Jurkat, Clone E6-1 (cell line): ENCODE results near the gene MXI1.

ENCODE experiments used
- DNase-seq: peaks from one replicate; pipeline ENCODE4 v3.0.0-alpha.2; 2011; ENCODE audit warnings: low read depth, low spot score
- H3K4me3 ChIP-seq: 2 replicates; pipeline ENCODE4 v1.5.1; 2011; ENCODE audit warnings: mild to moderate bottlenecking, low read length, control low read depth, moderate library complexity

Gene MXI1

DNA sequence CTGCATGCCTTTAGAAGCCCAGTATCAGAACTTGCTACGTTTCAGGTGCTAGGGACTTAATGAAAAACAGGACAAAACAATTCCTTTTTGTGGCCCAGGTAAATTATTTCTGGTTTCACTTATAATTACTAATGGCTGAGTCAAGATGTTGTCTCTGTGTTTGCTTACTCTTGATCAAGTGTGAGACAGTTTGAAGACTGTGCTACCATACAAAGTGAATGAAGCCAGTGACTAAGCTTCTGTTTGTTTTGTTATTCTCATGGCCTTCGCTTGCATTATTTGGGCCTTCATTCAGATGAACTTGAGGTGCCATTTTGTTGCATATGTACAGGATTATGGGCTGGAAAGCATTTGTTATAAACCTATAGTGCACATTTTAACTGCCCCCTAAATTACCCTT, 79.4 kb downstream of the MXI1 start:
- no peak overlapping the region for H3K4me3 ChIP-seq
- DNase-seq, result no peak

DNA sequence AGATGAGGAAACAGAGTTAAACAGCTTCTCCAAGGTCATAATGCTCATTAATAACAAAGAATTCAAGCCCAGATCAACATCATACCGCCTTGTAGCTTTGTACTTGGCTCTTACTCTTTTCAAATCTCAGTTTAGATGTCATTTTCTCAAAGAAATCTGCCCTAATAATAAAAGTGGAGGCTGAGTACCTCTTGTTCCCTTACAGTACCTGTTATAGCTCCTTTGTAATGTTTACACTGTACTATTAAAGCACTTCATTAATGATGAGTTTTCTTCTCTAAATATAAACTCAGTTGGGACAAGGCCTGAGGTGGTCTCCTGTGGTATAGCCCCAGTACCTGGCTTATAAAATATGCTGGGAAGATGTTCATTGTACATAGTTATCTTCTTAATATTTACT, 89.6 kb downstream of the MXI1 start:
- no peak for DNase-seq

DNA sequence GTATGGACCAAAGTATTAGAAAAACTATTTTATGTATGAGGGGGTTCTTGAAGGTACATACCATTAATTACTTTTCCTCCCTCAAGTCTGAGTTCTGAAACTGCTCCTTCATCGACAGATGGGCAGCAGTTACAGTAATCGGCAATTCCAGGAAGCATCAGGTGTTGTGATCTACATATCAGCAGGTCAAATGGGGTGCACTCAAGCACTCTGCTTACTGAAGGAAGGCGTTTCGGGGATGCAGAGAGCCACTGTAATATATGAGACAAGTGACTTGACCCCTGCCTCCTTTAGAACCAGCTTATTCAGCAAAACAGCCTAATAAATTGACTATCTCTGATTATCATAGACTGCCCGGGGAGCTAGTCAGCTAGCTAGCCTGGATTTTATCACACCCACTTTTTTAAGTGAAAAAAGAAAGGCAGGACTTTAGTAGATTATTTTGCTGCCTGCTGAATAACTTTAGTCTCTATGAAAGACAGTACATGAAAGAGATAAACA, 93.1 kb downstream of the MXI1 start:
- no peak overlapping the region for H3K4me3 ChIP-seq
- DNase-seq, result no peak

More for the DNA sequence above, 89.6 kb downstream of the MXI1 start:
- H3K4me3 ChIP-seq, result no peak overlapping the region

DNA sequence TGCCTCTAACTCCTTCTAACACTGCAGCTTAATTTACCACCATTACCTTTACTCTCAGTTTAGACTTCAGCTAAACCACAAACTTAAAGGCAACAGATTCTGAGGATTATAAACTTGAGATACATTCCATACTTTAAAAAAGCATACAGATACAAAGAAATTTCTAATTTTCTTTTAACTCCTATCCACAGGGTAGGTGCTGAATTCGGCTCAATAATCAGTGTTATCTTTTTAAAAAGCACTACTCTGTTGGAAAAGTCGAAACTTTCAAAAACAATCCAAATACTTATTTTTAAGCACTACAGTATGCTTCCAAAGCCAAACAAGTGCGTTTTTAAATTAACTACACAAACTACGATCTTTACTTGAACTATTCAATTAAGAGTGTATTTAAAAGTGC, 96.3 kb downstream of the MXI1 start:
- DNase-seq, result no peak
- peak overlapping the region; percentile 72 for H3K4me3 ChIP-seq

DNA sequence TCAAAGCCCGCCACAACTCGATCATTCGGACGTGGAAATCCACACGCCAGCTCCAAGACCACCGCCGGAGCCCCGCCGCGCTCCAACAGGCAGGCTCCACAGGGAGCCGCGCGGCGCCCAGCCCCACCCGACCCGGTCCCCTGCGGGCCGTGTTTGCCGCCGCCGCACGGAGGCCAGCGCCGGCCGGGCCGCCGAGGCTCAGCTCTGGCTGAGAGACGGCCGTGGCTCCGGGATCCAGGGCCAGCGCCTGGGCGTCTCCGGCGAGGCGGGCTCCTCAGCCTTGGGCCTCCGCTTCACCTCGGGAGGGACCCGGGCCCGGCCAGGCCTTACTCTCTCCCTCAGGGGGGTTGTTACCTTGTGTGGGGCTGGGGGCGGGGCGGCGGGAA, 97.0 kb downstream of the MXI1 start:
- no peak for DNase-seq
- peak overlapping the region; percentile 72 for H3K4me3 ChIP-seq

DNA sequence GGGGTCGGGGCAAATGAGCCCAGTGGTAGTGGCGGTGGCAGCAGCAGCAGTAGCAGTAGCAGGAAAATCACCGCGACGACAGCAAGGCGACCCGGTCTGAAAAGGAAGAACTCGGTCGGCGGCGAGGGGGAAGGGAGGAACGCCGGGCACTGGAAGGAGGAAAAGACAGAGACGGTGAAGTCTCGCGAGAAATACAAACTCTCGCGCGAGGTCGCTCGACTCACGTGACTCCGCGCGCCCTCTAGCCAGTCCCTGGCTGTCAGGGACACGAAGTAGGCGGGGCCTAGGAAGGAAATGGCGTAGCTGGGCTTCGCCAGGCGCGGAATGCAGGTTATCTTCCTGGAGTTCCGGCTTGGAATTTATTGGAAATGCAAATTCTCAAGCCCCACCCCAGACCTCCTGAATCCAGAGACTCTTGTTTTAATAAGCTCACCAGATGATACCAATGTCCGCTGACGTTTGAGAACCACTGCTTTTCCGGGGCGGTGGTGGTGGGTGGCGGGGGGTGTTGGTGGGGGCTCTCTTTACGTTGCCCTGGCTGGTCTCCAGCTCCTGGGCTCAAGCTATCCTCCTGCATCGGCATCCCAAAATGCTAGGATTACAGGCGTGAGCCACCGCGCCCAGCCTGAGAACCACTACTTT, 97.5 kb downstream of the MXI1 start, which contains the start of gene SMNDC1:
Gene SMNDC1, minus strand, starts transcription at position 141 of the 642 bp plus-strand sequence. CDS start 1,333 bp downstream, outside the sequence.
- peak within 1 kb of the TSS; percentile 72 for H3K4me3 ChIP-seq
- peak; percentile 95 for DNase-seq

DNA sequence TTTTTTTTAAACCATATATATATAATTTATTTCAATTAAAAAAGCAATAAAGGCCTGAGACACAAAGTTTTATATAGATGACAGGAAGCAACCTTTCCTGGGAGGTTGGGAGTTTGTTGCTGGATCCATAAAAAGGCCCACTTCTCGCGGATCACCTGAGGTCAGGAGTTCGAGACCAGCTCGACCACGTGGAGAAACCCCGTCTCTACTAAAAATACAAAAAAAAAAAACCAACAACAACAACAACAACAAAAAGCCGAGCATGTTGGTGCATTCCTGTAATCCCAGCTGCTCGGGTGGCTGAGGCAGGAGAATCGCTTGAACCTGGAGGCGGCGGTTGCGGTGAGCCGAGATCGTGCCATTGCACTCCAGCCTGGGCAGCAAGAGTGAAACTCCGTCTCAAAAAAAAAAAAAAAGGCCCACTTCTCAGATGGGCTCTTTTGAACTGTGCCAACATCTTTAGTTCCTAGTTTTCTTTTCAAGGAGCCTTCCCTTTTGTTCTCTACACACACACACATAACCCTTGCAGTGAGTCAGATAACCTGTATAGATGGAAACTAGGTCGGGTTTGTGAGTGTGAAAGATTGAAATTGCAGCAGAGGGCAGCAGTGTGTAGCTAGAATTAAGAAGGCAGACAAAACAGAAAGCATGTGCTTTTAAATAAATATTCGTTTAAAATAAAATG, 98.5 kb downstream of the MXI1 start:
- H3K4me3 ChIP-seq, result peak overlapping the region; percentile 72
- peak; percentile 82 for DNase-seq

DNA sequence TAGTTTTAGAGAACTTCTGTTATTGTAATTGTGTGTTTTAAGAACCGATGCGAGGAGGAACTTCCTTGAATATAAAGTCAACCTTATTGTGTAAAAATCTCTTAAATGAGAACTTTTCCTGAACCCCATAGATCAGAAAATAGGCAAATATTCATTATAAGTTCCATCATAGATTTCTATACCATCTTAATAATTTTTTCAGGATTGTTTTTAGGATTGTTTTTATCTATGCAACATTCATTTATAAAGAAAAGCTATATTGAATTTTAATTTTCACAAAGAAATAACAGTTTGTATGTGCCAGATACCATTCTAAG, 99.0 kb downstream of the MXI1 start:
- no peak overlapping the region for H3K4me3 ChIP-seq
- no peak for DNase-seq

DNA sequence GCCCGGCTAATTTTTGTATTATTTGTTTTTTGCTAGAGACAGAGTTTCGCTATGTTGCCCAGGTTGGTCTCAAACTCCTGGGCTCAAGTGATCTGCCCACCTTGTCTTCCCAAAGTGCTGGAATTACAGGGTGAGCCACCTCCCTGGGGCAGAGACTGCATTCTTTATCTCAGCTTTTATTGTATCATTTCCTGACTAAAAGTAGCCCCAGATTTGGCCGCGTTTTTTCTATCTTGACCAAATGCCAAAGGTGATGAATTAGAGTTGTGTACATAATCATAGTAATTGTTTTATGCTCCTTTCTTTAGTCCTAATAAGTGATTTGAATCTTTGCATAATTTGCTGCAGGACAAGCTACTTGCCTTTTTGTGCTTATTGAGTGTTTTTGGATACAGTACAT, 100.4 kb downstream of the MXI1 start:
- no peak for DNase-seq
- H3K4me3 ChIP-seq, result no peak overlapping the region

DNA sequence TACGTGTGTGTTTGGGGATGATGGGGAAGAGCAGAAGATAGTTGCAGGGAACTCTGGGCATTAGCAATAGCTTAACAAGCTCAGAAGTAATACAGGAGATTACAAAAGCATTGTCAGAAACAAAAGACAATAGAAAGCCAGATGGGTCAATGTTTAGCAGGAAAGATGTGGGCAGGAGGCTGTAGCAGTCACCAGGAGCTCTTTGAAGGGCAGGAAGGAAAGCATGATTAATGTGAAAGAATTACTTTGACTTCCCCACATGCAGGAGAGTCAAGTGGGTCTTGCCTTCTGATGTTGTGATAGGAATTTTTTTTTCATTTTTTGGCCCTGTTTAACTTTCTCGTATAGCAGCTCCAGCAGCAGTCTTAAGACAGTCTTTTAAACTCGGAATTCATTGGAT, 103.3 kb downstream of the MXI1 start:
- H3K4me3 ChIP-seq, result no peak overlapping the region
- no peak for DNase-seq

DNA sequence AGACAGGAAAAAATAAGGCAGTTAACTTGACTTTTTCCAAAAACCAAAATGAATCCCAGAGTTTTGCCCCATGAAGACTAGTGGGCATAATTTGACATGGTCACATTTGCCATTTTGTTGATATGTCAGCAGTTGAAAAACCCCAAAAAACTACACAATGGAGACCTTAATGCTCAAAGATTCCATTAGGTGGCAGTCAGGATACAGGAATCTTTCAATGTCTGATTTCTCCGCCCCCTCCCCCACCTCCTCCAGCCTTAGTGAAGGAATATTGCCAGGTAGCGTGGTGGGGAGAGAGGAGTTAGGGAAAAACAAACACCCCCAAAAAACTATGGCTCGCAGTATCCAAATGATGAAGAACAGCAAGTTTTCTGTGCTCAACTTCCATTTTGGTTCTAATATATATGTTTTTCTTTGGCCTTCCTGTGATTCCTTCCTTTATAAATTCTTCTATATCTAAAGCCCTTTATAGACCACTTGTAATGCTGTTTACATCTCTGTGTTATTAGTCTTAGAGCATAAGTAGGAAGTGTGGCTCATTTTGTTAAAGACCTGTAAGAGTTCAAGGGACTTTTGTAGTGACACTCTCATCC, 104.0 kb downstream of the MXI1 start:
- peak; percentile 65 for DNase-seq
- H3K4me3 ChIP-seq, result no peak overlapping the region

DNA sequence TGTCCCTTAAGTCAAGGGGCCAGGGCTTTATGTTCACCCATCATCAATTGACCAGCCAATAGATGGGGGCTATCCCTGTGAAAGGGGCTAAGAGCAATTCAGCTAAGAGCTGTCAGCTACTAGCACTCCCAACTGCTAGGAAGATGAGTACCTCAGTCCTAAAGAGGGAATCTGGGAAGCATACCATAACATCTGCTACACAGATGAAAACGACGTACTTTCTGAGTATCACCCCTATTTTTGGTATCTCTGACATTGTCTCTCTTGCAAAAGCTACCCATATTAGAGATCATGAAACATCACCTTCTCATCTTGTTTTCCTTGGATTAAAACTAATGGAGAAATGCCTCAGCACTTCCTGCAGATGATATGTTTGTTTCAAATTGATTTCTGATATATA, 104.8 kb downstream of the MXI1 start:
- no peak for DNase-seq
- H3K4me3 ChIP-seq, result no peak overlapping the region

DNA sequence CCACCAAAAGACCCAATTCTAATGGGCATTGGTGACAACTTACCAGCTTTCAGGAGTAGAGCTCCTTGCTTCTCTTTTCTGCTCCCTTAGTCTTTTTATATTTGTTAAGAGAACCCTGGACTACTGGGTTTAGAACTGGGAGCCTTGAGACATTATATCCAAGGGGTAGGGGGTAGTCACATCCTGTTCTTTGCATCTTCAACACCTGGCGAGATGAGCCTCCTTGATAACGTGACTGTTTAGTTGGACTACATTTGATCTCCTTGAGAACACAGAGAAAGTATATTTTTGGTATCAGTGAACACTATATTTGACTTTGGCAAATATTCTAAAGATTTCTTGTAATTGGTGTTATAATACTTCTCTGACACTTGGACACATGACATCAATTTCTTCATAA, 106.3 kb downstream of the MXI1 start:
- peak; percentile 56 for DNase-seq
- no peak overlapping the region for H3K4me3 ChIP-seq

DNA sequence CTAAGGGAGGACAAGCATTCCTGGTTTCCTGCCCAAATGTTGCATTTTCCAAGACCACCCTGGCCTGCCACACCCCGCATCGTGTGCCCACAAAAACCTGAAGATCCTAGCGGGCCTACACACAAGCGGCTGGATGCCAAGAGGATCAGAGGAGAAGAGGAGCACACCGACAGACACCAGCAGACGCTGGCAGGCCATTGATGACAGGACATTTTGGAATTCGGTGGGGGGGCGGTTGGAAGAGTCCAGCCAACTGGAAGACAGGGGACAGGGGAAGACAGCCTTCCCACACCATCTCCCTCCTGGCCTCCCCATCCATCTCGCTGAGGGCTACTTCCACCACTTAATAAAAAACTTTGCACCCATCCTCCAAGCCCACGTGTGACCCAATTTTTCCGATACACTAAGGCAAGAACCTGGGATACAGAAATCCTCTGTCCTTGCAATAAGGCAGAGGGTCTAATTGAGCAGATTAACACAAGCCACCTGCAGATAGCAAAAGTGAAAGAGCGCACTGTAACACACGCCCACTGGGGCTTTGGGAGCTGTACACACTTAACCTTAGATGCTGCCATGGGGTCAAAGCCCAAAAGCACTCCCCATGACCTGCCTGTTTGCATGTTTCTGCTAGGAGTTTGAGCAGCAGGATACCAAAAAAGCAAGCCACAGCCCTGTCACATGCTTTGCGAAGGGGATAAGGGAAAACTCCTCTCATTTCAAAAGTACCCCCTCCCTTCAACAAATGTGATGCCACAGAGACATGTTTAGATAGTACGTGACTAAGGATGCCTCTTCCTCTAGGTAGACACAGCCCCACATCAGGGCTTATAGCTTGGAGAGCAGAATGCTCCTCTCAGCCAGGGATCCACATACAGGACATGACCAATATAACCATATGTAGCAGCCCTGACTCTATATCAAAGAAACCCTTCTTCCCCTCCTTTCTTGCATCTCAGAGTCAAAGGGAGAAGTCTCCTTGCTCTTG, 110.8 kb downstream of the MXI1 start:
- H3K4me3 ChIP-seq, result no peak overlapping the region
- no peak for DNase-seq

DNA sequence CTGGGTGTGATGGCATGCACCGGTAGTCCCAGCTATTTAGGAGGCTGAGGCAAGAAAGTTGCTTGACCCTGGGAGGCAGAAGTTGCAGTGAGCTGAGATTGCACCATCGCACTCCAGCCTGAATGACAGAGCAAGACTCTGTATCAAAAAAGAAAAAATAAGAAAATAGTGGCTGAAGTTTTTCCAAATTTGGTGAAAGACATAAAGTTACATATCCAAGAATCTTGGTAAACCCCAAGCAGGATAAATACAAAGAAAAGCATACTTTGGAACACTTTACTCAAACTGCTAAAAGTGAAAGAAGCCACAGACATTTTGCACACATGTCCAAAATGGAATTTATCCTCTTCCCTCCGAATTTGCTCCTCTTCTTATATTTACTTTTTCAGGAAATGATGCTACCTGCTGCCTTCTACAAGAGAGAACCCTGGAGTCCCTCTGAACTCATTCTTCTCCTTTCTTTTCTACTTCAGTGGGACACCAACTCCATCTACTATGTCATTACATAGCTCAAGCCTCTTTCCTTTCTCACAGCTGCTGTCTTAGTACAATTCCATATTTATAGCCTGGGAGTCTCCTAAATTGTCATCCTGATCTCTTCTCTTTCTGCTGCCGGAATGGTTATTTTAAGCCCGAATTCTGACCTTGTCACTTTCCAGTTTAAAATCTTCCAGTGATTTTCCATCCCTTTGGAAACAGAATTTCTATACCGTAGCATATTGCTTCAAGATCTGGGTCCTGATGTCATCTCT, 114.6 kb downstream of the MXI1 start:
- H3K4me3 ChIP-seq, result no peak overlapping the region
- DNase-seq, result no peak

DNA sequence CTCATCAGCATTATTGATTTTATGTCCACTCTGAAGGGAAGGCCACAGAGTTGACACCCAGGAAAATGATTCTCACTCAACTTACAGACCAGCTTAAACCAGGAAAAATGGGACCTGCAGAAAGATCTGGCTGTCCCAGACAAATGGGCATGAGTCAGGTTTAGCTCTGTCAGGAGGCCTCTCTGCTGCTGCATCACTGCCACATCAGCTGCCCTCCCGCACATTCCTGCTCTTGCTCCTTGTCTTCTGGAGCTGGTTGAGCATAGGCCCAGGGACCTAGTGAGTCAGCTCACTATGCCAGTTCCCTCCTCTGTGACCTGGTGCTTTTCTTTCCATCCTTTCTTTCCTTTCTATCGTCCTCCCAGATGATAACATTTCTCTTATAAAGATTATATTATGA, 116.1 kb downstream of the MXI1 start:
- no peak overlapping the region for H3K4me3 ChIP-seq
- DNase-seq, result no peak

DNA sequence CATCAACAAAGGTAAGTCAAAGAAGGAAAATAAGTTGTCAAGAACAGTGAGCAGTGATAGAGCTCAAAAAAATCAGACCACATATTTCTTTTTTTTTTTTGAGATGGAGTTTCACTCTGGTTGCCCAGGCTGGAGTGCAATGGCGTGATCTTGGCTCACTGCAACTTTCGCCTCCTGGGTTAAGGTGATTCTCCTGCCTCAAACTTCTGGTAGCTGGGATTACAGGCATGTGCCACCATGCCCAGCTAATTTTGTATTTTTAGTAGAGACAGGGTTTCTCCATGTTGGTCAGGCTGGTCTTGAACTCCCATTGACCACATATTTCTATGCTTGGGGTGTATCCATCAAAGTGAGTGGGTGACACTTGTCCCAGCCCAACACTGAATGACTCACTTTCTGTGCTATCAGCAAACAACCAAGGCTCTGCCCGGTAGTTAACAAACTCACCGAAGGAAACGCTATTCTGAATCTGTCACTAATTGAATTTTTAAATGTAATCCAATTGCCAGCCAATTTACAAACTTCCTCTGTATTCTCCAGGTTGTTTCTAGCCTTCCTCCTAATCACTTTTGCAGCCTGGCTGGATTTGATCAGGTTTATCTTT, 116.9 kb downstream of the MXI1 start:
- no peak overlapping the region for H3K4me3 ChIP-seq
- DNase-seq, result no peak

DNA sequence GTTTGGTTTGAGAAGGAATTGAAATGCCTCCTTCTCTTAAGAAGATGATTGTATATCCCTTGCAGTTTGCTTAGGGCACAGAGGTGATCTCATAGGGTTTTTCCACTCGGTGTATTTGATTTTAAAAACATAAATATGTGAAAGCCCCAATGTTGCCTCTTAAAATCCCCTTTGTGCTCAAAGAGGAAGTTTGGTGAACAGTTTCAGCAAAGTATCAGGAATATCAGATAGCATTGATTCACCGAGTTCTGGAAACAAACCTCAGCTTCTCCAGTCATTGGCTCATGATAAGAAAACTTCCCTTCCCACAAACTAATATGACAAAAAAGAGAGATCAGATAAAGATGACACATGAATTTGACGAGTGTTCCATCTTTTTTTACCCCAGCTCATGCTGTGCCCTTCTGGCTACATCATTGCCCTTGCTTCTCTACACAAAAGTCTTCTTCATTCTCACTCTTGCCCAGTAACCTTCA, 117.4 kb downstream of the MXI1 start:
- no peak for DNase-seq
- H3K4me3 ChIP-seq, result no peak overlapping the region
